Measurements from ENCODE around the gene TPP1.

Gene TPP1

DNA sequence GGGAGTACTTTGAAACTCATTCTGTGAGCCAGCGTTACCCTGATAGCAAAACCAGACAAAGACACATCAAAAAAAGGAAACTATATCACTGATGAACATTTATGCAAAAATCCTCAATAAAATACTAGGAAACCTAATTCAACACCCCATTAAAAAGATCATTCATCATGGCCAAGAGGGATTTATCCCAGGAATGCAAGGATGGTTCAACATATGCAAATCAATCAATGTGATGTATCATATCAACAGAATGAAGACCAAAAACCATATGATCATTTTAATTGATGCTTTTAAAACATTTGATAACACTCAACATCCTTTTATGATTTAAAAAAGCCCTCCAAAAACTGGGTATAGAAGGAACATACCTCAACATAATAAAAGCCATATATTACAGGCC, 35.6 kb downstream of the TPP1 start:
- Histone ChIP-seq H3K27me3 (ENCODE audit: insufficient read depth, low read length, poor library complexity, severe bottlenecking) (no peaks in the 10 kb centered on the region), H3K36me3 (ENCODE audit: insufficient read depth, low read length) (0 out of 2 replicates have a peak, but pooled peaks cover 3% of the 10 kb centered on the region)
- TF ChIP-seq, protein P1, sequence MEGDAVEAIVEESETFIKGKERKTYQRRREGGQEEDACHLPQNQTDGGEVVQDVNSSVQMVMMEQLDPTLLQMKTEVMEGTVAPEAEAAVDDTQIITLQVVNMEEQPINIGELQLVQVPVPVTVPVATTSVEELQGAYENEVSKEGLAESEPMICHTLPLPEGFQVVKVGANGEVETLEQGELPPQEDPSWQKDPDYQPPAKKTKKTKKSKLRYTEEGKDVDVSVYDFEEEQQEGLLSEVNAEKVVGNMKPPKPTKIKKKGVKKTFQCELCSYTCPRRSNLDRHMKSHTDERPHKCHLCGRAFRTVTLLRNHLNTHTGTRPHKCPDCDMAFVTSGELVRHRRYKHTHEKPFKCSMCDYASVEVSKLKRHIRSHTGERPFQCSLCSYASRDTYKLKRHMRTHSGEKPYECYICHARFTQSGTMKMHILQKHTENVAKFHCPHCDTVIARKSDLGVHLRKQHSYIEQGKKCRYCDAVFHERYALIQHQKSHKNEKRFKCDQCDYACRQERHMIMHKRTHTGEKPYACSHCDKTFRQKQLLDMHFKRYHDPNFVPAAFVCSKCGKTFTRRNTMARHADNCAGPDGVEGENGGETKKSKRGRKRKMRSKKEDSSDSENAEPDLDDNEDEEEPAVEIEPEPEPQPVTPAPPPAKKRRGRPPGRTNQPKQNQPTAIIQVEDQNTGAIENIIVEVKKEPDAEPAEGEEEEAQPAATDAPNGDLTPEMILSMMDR (conservative IDR thresholded peaks at IDR 0.05; ENCODE audit: low read length): no peak
- no peak for TF ChIP-seq EZH2phosphoT487 (IDR thresholded peaks at IDR 0.05; ENCODE audit: borderline replicate concordance)

DNA sequence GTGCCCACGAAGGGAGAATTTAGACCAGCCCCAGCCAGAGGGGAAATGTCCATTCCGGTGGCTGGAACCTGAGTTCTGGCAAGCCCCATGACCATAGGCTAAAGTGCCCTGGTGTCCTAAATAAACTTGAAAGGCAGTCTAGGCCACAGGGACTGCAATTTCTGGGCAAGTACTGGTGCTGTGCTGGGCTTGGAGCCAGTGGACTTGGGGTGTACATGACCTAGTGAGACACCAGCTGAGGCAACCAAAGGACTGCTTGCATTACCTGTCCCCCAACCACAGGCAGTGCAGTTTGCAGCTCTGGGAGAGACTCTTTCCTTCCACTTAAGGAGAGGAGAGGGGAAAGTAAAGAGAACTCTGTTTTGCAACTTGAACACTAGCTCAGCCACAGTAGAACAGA, 39.5 kb downstream of the TPP1 start:
- Histone ChIP-seq H3K4me1 (ENCODE audit: insufficient read depth, low read length, poor library complexity, severe bottlenecking) (peaks cover 5% of the 10 kb centered on the region), H3F3A (ENCODE audit: low read depth) (no peaks in the 10 kb centered on the region), H3K27me3 (ENCODE audit: insufficient read depth, low read length, poor library complexity, severe bottlenecking) (no peaks in the 10 kb centered on the region), H3K4me3 (ENCODE audit: low read length, poor library complexity, severe bottlenecking) (no peak overlapping the region), H3K79me2 (ENCODE audit: insufficient read depth, low read length) (no peaks in the 10 kb centered on the region), H3K9ac (ENCODE audit: low read depth, low read length, poor library complexity, severe bottlenecking) (no peak overlapping the region), H3K9me2 (replicated peaks; ENCODE audit: low read depth, low read length) (no peaks in the 10 kb centered on the region), H3K9me3 (ENCODE audit: insufficient read depth, low read depth, low read length) (peaks cover 7% of the 10 kb centered on the region; the same call in 1 of the 2 replicates), H4K20me1 (ENCODE audit: insufficient read depth, low read length, poor library complexity, severe bottlenecking) (no peaks in the 10 kb centered on the region), H3K4me2 (ENCODE audit: low read depth, low read length, poor library complexity, severe bottlenecking) (no peak overlapping the region), H2AFZ (ENCODE audit: low read length) (no peak overlapping the region), H3K36me3 (ENCODE audit: insufficient read depth, low read length) (0 out of 2 replicates have a peak, but pooled peaks cover 3% of the 10 kb centered on the region)
- no peak for TF ChIP-seq EZH2phosphoT487 (IDR thresholded peaks at IDR 0.05; ENCODE audit: borderline replicate concordance)

More for the DNA sequence above, 35.6 kb downstream of the TPP1 start:
- Histone ChIP-seq H3K4me1 (ENCODE audit: insufficient read depth, low read length, poor library complexity, severe bottlenecking) (no peaks in the 10 kb centered on the region), H3K9me2 (replicated peaks; ENCODE audit: low read depth, low read length) (no peaks in the 10 kb centered on the region), H3K4me3 (ENCODE audit: low read length, poor library complexity, severe bottlenecking) (no peak overlapping the region), H3K4me2 (ENCODE audit: low read depth, low read length, poor library complexity, severe bottlenecking) (no peak overlapping the region), H3K9ac (ENCODE audit: low read depth, low read length, poor library complexity, severe bottlenecking) (no peak overlapping the region), H2AFZ (ENCODE audit: low read length) (no peak overlapping the region), H3F3A (ENCODE audit: low read depth) (no peaks in the 10 kb centered on the region), H4K20me1 (ENCODE audit: insufficient read depth, low read length, poor library complexity, severe bottlenecking) (no peaks in the 10 kb centered on the region), H3K9me3 (ENCODE audit: insufficient read depth, low read depth, low read length) (peaks cover 7% of the 10 kb centered on the region; the same call in 1 of the 2 replicates), H3K79me2 (ENCODE audit: insufficient read depth, low read length) (no peaks in the 10 kb centered on the region)

DNA sequence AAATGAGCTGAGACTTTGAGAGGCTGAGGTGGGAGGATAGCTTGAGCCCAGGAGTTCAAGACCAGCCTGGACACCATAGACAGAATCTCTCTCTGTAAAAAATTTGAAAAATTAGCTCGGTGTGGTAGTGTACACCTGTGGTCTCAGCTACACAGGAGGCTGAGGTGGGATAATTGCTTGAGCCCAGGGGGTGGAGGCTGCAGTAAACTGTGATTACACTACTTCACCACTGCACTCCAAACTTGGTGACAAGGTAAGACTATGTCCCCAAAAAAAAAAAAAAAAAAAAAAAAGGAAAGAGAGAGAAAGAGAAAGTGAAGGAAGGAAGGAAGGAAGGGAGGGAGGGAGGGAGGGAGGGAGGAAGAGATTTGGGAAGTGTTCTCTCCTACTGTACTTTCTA, 41.1 kb downstream of the TPP1 start:
- Histone ChIP-seq H3K4me2 (ENCODE audit: low read depth, low read length, poor library complexity, severe bottlenecking) (no peak overlapping the region), H2AFZ (ENCODE audit: low read length) (no peak overlapping the region), H3K36me3 (ENCODE audit: insufficient read depth, low read length) (no peaks in the 10 kb centered on the region), H3K9me3 (ENCODE audit: insufficient read depth, low read depth, low read length) (no peaks in the 10 kb centered on the region), H3K79me2 (ENCODE audit: insufficient read depth, low read length) (no peaks in the 10 kb centered on the region), H4K20me1 (ENCODE audit: insufficient read depth, low read length, poor library complexity, severe bottlenecking) (no peaks in the 10 kb centered on the region), H3K9ac (ENCODE audit: low read depth, low read length, poor library complexity, severe bottlenecking) (no peak overlapping the region), H3K4me1 (ENCODE audit: insufficient read depth, low read length, poor library complexity, severe bottlenecking) (peaks cover 5% of the 10 kb centered on the region), H3K27me3 (ENCODE audit: insufficient read depth, low read length, poor library complexity, severe bottlenecking) (no peaks in the 10 kb centered on the region), H3K4me3 (ENCODE audit: low read length, poor library complexity, severe bottlenecking) (no peak overlapping the region), H3K9me2 (replicated peaks; ENCODE audit: low read depth, low read length) (no peaks in the 10 kb centered on the region), H3F3A (ENCODE audit: low read depth) (no peaks in the 10 kb centered on the region)
- TF ChIP-seq EZH2phosphoT487 (IDR thresholded peaks at IDR 0.05; ENCODE audit: borderline replicate concordance): no peak
- TF ChIP-seq, protein P1 (conservative IDR thresholded peaks at IDR 0.05; ENCODE audit: low read length): no peak

All from Loucy (cell line).